Dendritic cell treated with granulocyte-macrophage colony-stimulating factor and Interleukin-4, amounts not matched to agents 40 ng/mL and 50 ng/mL, for 4 days (primary cell): ENCODE data around the gene CRYBB2.
"Not testable (repeated sequence)": the region's sequence is repeated elsewhere in the genome, so short reads cannot be mapped to it uniquely, and the experiment has no call there.

ENCODE experiments used
- H3K27ac Mint-ChIP-seq: one replicate; pipeline ENCODE4 v1.8.0; 2022; ENCODE audit warnings: mild to moderate bottlenecking, mixed read lengths
- H3K27me3 Mint-ChIP-seq: one replicate; pipeline ENCODE4 v1.8.0; 2022; ENCODE audit warnings: mild to moderate bottlenecking, mixed read lengths
- H3K36me3 Mint-ChIP-seq: one replicate; pipeline ENCODE4 v1.8.0; 2022; ENCODE audit warnings: low read depth, mixed read lengths
- H3K4me1 Mint-ChIP-seq: one replicate; pipeline ENCODE4 v1.8.0; 2022; ENCODE audit warnings: low read depth, mixed read lengths
- H3K4me3 Mint-ChIP-seq: one replicate; pipeline ENCODE4 v1.8.0; 2022; ENCODE audit warnings: mild to moderate bottlenecking, moderate library complexity, mixed read lengths
- H3K9me3 Mint-ChIP-seq: one replicate; pipeline ENCODE4 v1.8.0; 2022; ENCODE audit warnings: mixed read lengths
- intact Hi-C: fragments of 100-400 bp; cut with micrococcal nuclease; formaldehyde crosslinking; loops from one replicate; pipeline ENCODE4 v1.15.0; 2022

The CRYBB2 gene

GRCh38 chr22:25186140-25186539 lies 33.3 kb upstream of the CRYBB2 start:
- Mint-ChIP-seq H3K27me3 (peaks cover 2% of the 10 kb centered on the region), H3K9me3 (no peaks in the 10 kb centered on the region), H3K36me3 (no peaks in the 10 kb centered on the region), H3K4me1 (no peaks in the 10 kb centered on the region), H3K27ac (no peak overlapping the region), H3K4me3 (no peak overlapping the region)
- intact Hi-C loops = no loop called here

- Mint-ChIP-seq H3K4me3 (no peak overlapping the region), H3K36me3 (no peaks in the 10 kb centered on the region), H3K4me1 (no peaks in the 10 kb centered on the region), H3K9me3 (no peaks in the 10 kb centered on the region), H3K27ac (no peak overlapping the region), H3K27me3 (no peaks in the 10 kb centered on the region)
- intact Hi-C loops = no loop called here
These were observed 32.0 kb upstream of the CRYBB2 start for GRCh38 chr22:25187469-25187868.

- no peaks in the 10 kb centered on the region for H3K27me3 Mint-ChIP-seq
- no peaks in the 10 kb centered on the region for H3K36me3 Mint-ChIP-seq
- H3K9me3 Mint-ChIP-seq = no peaks in the 10 kb centered on the region
- H3K27ac Mint-ChIP-seq = no peak overlapping the region
- no peaks in the 10 kb centered on the region for H3K4me1 Mint-ChIP-seq
- H3K4me3 Mint-ChIP-seq = no peak overlapping the region
- intact Hi-C loops = no loop called here
These were observed 27.0 kb upstream of the CRYBB2 start for GRCh38 chr22:25192406-25192805.

- Mint-ChIP-seq H3K27me3 (no peaks in the 10 kb centered on the region), H3K36me3 (no peaks in the 10 kb centered on the region), H3K9me3 (no peaks in the 10 kb centered on the region), H3K27ac (no peak overlapping the region), H3K4me1 (no peaks in the 10 kb centered on the region), H3K4me3 (no peak overlapping the region)
- intact Hi-C loops = no loop called here
These were observed 26.3 kb upstream of the CRYBB2 start for GRCh38 chr22:25193130-25193529.

- H3K27ac Mint-ChIP-seq = no peak overlapping the region
- H3K4me1 Mint-ChIP-seq = no peaks in the 10 kb centered on the region
- intact Hi-C loops = no loop called here
- no peaks in the 10 kb centered on the region for H3K27me3 Mint-ChIP-seq
- no peak overlapping the region for H3K4me3 Mint-ChIP-seq
- no peaks in the 10 kb centered on the region for H3K36me3 Mint-ChIP-seq
- no peaks in the 10 kb centered on the region for H3K9me3 Mint-ChIP-seq
These were observed 25.9 kb upstream of the CRYBB2 start for GRCh38 chr22:25193548-25193947.

- Mint-ChIP-seq H3K27ac (no peak overlapping the region), H3K27me3 (no peaks in the 10 kb centered on the region), H3K9me3 (no peaks in the 10 kb centered on the region), H3K4me3 (no peak overlapping the region), H3K4me1 (no peaks in the 10 kb centered on the region), H3K36me3 (no peaks in the 10 kb centered on the region)
- intact Hi-C loops = no loop called here
These were observed 23.1 kb upstream of the CRYBB2 start for GRCh38 chr22:25196326-25196725.

GRCh38 chr22:25197340-25197739 lies 22.1 kb upstream of the CRYBB2 start:
- H3K36me3 Mint-ChIP-seq = no peaks in the 10 kb centered on the region
- H3K4me1 Mint-ChIP-seq = no peaks in the 10 kb centered on the region
- H3K9me3 Mint-ChIP-seq = no peaks in the 10 kb centered on the region
- no peak overlapping the region for H3K27ac Mint-ChIP-seq
- H3K27me3 Mint-ChIP-seq = no peaks in the 10 kb centered on the region
- intact Hi-C loops = no loop called here
- no peak overlapping the region for H3K4me3 Mint-ChIP-seq

GRCh38 chr22:25199731-25200520 lies 19.5 kb upstream of the CRYBB2 start, which contains the start of gene CRYBB3:
Gene CRYBB3, plus strand, starts transcription at chr22:25199858. Its CDS starts 1,539 bp downstream, at chr22:25201397.
- H3K4me3 Mint-ChIP-seq = no peak within 1 kb of the TSS
- H3K4me1 Mint-ChIP-seq = no peaks in the 10 kb centered on the region
- H3K9me3 Mint-ChIP-seq = no peaks in the 10 kb centered on the region
- no peaks in the 10 kb centered on the region for H3K36me3 Mint-ChIP-seq
- no peak within 1 kb of the TSS for H3K27ac Mint-ChIP-seq
- H3K27me3 Mint-ChIP-seq = no peaks in the 10 kb centered on the region
- intact Hi-C loops = loop anchor here (5.0 kb wide), 1 partner anchor 577 kb away; no protein-coding TSS in a partner anchor

- H3K27ac Mint-ChIP-seq = no peak overlapping the region
- intact Hi-C loops = loop anchor here (5.0 kb wide), 1 partner anchor 576 kb away; no protein-coding TSS in a partner anchor
- no peak overlapping the region for H3K4me3 Mint-ChIP-seq
- no peaks in the 10 kb centered on the region for H3K36me3 Mint-ChIP-seq
- no peaks in the 10 kb centered on the region for H3K27me3 Mint-ChIP-seq
- H3K9me3 Mint-ChIP-seq = no peaks in the 10 kb centered on the region
- H3K4me1 Mint-ChIP-seq = no peaks in the 10 kb centered on the region
These were observed 18.5 kb upstream of the CRYBB2 start for GRCh38 chr22:25200967-25201366.

- Mint-ChIP-seq H3K36me3 (no peaks in the 10 kb centered on the region), H3K27ac (no peak overlapping the region), H3K9me3 (no peaks in the 10 kb centered on the region), H3K27me3 (no peaks in the 10 kb centered on the region), H3K4me1 (no peaks in the 10 kb centered on the region), H3K4me3 (no peak overlapping the region)
- intact Hi-C loops = loop anchor here (5.0 kb wide), 1 partner anchor 576 kb away; no protein-coding TSS in a partner anchor
These were observed 17.7 kb upstream of the CRYBB2 start for GRCh38 chr22:25201557-25202273.

- intact Hi-C loops = loop anchor here (5.0 kb wide), 1 partner anchor 575 kb away; no protein-coding TSS in a partner anchor
- Mint-ChIP-seq H3K36me3 (no peaks in the 10 kb centered on the region), H3K4me3 (no peak overlapping the region), H3K27ac (no peak overlapping the region), H3K9me3 (no peaks in the 10 kb centered on the region), H3K27me3 (no peaks in the 10 kb centered on the region), H3K4me1 (no peaks in the 10 kb centered on the region)
These were observed 17.0 kb upstream of the CRYBB2 start for GRCh38 chr22:25202290-25202921.

GRCh38 chr22:25203082-25203481 lies 16.4 kb upstream of the CRYBB2 start:
- Mint-ChIP-seq H3K27me3 (no peaks in the 10 kb centered on the region), H3K27ac (no peak overlapping the region), H3K4me3 (no peak overlapping the region), H3K9me3 (no peaks in the 10 kb centered on the region), H3K4me1 (no peaks in the 10 kb centered on the region), H3K36me3 (no peaks in the 10 kb centered on the region)
- intact Hi-C loops = loop anchor here (5.0 kb wide), 1 partner anchor 574 kb away; no protein-coding TSS in a partner anchor

GRCh38 chr22:25204547-25204946 lies 14.9 kb upstream of the CRYBB2 start:
- not testable (repeated sequence) for H3K27ac Mint-ChIP-seq, H3K27me3 Mint-ChIP-seq, H3K36me3 Mint-ChIP-seq, H3K4me3 Mint-ChIP-seq, H3K4me1 Mint-ChIP-seq, H3K9me3 Mint-ChIP-seq
- intact Hi-C loops = loop anchor here (5.0 kb wide), 1 partner anchor 573 kb away; no protein-coding TSS in a partner anchor

GRCh38 chr22:25205847-25206246 lies 13.6 kb upstream of the CRYBB2 start:
- Mint-ChIP-seq H3K4me1 (no peaks in the 10 kb centered on the region), H3K4me3 (no peak overlapping the region), H3K27me3 (no peaks in the 10 kb centered on the region), H3K27ac (no peak overlapping the region), H3K9me3 (no peaks in the 10 kb centered on the region), H3K36me3 (no peaks in the 10 kb centered on the region)
- intact Hi-C loops = no loop called here
